Stimulated activated naive CD4-positive, alpha-beta T cell (primary cell): Measurements from ENCODE around the gene LIMCH1.
"Not testable (repeated sequence)": the region's sequence is repeated elsewhere in the genome, so short reads cannot be mapped to it uniquely, and the experiment has no call there.

Source experiments
- DNase-seq, 6 experiments: peaks; one replicate each; lab custom pipeline; 2025; lab: John Stamatoyannopoulos, UW

LIMCH1 gene, protein sequence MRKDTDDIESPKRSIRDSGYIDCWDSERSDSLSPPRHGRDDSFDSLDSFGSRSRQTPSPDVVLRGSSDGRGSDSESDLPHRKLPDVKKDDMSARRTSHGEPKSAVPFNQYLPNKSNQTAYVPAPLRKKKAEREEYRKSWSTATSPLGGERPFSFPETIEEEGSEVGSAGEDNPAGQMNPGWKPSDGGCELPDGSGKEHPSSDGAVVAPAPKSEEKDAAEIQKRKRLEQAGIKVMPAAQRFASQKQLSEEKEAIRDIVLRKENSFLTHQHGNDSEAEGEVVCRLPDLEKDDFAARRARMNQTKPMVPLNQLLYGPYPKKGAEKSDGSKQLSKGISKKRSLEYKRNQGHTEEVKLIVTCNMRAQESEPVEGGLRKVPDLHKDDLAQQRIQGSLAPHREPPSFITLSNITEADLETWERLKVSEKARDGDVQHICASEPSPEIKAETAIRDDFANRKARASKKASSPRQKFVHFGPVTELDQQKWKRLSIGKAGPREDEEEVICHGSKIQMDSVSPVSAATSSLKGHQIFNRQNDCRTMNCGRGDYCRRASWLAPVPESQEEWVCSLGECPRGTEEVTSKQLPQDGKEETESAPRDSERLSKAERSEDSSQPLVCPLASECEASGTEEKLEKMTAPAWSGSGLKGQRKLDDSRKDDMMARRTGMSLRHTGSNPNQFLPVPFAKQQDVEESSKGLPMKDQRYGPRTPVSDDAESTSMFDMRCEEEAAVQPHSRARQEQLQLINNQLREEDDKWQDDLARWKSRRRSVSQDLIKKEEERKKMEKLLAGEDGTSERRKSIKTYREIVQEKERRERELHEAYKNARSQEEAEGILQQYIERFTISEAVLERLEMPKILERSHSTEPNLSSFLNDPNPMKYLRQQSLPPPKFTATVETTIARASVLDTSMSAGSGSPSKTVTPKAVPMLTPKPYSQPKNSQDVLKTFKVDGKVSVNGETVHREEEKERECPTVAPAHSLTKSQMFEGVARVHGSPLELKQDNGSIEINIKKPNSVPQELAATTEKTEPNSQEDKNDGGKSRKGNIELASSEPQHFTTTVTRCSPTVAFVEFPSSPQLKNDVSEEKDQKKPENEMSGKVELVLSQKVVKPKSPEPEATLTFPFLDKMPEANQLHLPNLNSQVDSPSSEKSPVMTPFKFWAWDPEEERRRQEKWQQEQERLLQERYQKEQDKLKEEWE (N-terminal part only)

GRCh38 chr4:41538017-41538733 is at the start of gene LIMCH1:
Gene LIMCH1 (plus strand): TSS chr4:41538157. CDS start chr4:41605996, 67,839 bp downstream.
- no peak for DNase-seq

GRCh38 chr4:41491081-41491576 is 46.8 kb upstream of the LIMCH1 start:
- DNase-seq = not testable (repeated sequence)

- DNase-seq = no peak
Observed at GRCh38 chr4:41496977-41497376, 41.0 kb upstream of the LIMCH1 start.

DNA sequence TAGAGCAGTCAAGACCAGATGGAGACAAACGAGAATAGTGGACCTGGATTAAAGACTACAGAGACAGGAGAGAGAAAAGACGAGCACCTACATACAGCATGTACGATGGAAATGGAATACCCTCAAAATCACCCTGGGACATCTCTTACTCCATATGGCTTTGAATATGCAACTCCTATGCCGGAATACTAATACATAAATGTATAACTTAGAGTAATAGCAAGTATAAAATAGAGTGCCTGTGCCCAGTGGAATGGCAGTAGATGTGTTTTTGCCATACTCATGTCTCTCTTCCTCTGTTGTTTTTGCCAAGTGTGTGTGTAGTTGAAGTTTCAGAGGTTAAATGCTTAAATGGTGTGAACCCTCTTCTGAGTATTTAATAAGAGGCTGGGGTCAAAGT is 39.8 kb upstream of the LIMCH1 start:
- DNase-seq = no peak

GRCh38 chr4:41504167-41504818 is 33.7 kb upstream of the LIMCH1 start:
- DNase-seq = no peak

DNA sequence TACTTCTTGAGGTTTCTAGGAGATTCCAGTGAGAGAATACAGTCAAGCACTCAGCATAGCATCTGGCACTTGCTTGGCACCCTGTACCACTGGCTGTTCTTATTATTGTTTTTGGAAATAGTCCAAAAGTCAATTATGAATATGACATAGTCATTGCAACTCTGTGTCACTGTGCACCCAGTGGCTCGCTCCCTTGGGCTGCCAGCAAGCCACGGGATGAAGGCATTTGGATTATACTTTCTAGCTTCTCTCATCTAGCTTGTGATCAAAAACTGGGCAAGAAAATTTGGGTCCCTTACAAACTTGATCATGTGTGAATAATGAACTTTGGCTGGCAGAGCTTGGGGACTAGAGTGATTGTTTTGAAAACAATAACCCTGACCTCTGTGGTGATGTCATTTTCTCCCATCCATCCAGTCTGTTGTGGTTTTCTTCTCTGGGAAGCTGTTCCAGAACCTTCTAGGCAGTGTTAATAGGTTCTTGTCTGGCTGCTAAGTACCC is 32.7 kb upstream of the LIMCH1 start:
- DNase-seq = no peak

- no peak for DNase-seq
Observed at GRCh38 chr4:41506130-41506529, 31.8 kb upstream of the LIMCH1 start.

- no peak for DNase-seq
Observed at GRCh38 chr4:41507291-41507947, 30.5 kb upstream of the LIMCH1 start.

DNA sequence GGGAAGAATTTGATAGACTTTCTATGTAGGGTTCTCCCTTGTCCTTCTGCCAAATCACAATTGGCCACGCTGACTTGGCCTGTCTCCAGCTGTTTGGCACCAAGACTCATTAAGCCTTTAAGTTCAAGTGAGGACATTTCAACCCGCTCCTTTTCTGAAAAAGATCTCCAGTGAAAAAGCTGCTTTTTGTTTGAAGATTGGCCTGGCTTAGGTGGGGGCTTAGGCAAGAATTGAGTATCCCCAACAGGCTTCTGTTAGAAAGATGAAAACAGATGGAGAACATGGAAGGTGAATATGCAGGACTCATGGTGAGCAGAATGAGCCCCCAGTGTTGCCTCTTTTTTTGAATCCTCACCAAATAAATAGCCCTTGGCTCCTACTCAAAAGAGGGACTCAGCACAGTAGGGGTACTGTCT is 28.5 kb upstream of the LIMCH1 start:
- DNase-seq = no peak

DNA sequence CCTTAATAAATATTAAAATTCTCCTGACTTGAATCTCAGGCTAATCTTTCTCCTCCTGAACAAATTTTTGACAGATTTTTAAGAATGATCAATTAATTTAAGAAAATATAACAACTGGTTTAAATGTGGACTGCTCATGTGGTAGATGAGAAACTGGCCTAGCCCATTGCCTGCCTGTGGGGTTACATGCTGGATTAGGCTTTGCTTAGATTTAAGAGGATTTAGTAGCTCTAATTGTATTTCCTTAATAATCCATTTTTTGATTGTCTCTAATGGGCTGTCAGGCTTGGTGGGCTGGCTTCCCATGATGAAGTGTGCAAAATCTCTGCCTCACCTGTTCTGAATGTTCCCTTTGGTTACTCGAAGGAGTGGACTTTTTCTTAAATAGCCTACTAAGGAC is 27.8 kb upstream of the LIMCH1 start:
- no peak for DNase-seq

DNA sequence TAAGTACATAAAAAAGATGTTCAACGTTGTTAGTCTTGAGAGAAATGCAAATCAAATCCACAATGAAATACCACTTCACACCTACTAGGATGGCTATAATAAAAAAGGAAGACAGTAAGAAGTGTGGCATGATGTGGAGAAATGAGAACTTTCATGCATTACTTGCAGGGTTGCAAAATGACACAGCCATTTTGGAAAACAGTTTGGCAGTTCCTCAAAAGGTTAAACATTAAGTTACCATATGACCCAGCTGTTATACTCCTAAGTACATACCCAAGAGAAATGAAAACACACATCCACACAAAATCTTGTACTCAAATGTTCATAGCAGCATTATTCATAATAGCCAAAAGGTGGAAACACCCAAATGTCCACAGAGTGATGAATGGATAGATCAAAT is 25.8 kb upstream of the LIMCH1 start:
- DNase-seq = no peak

- no peak for DNase-seq
Observed at GRCh38 chr4:41512596-41512995, 25.4 kb upstream of the LIMCH1 start.

DNA sequence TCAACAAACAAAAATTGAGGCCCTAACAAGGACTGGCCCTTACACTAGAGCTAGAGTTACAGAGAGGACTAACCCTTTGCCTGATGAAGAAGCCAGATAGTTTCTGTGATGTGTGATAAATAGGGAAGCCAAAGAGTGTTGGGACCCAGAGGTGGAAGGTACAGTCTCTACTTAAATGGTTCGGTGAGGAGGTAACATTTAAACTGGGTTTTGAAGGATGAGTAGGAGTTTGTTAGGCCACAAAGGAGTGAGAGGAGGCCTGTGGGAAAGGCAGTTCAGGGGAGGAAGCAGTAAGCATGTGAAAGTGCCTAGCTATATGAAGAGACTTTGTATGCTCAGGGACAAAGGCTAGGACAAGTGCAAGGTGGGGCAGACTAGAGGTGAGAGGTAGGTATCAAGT is 23.8 kb upstream of the LIMCH1 start:
- DNase-seq = no peak

GRCh38 chr4:41514766-41515481 is 23.0 kb upstream of the LIMCH1 start:
- no peak for DNase-seq

GRCh38 chr4:41517121-41517520 is 20.8 kb upstream of the LIMCH1 start:
- DNase-seq = no peak

GRCh38 chr4:41517747-41518146 is 20.2 kb upstream of the LIMCH1 start:
- no peak for DNase-seq

GRCh38 chr4:41524425-41524824 is 13.5 kb upstream of the LIMCH1 start:
- no peak for DNase-seq

DNA sequence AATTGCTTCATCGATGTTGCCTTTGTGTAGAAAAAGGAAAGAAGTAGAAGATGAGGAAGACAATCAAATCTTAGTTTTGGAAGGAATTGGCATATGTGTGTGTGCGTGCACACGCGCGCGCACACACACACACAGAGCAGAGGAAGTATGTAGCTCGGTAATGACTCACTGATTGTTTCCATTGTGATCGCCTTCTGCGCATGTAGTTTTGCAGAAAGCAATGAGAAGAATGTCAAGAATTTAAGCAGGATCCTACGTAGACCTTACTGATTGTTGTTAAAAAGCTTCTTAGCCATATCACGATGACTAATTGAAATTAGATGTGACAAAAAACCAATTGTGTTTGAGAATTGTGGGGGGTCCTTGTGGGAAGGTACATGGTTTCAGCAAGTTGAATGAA is 12.8 kb upstream of the LIMCH1 start:
- no peak for DNase-seq

- no peak for DNase-seq
Observed at GRCh38 chr4:41526628-41527027, 11.3 kb upstream of the LIMCH1 start.
